Activated CD8-positive, alpha-beta T cell treated with anti-CD3 and anti-CD28 coated beads for 36 hours (primary cell): ENCODE measurements around the gene ADIPOQ. TPM values are rescaled to one million over a fixed set of nuclear protein-coding genes. Genes with fewer than 3 reads are reported as not detected.

Source experiments
- total RNA-seq, 2 experiments: library from RNA; stranded (reverse); gene quantifications; one replicate each; pipeline ENCODE4 v1.2.3, GENCODE V29; 2021

ADIPOQ gene
- total RNA-seq, 2 experiments from 2014 or later: not detected

Other genes starting within 250 kb of the ADIPOQ start
- not detected for gene AHSG, start 229.7 kb upstream of the ADIPOQ start, total RNA-seq
- gene FETUB, start 202.3 kb upstream of the ADIPOQ start, total RNA-seq: not detected
- not detected for gene HRG, start 176.7 kb upstream of the ADIPOQ start, total RNA-seq
- gene KNG1, start 125.4 kb upstream of the ADIPOQ start, total RNA-seq: not detected
- gene EIF4A2, start 59.1 kb upstream of the ADIPOQ start, total RNA-seq: 100 to 1,000 TPM; 450 to 466 TPM
- gene RFC4, start 36.2 kb upstream of the ADIPOQ start, total RNA-seq: 100 to 1,000 TPM; 110 to 125 TPM
- 10 to 100 TPM; 84.6 to 99.2 TPM for gene ST6GAL1, start 87.8 kb downstream of the ADIPOQ start, total RNA-seq